Measurements from ENCODE around the gene ZFP36. TPM values are rescaled to one million over a fixed set of nuclear protein-coding genes. Genes with fewer than 3 reads are reported as not detected.
"Not testable (repeated sequence)": the region's sequence is repeated elsewhere in the genome, so short reads cannot be mapped to it uniquely, and the experiment has no call there.

ZFP36 gene
- total RNA-seq, 1 donor from 2014 or later: 4.0 TPM

- Mint-ChIP-seq H3K36me3 (ENCODE audit: low read depth) (peaks cover 13% of the 10 kb centered on the region), H3K4me1 (no peaks in the 10 kb centered on the region), H3K9me3 (no peaks in the 10 kb centered on the region), H3K4me3 (no peak overlapping the region), H3K27ac (ENCODE audit: unreplicated experiment) (no peak overlapping the region), H3K27me3 (ENCODE audit: low read depth) (no peaks in the 10 kb centered on the region)
- no peak for TF ChIP-seq CTCF (conservative IDR thresholded peaks at IDR 0.05)
- DNase-seq (ENCODE audit: low read depth, low spot score): no peak
Measured at GRCh38 chr19:39375929-39376328, 30.7 kb upstream of the ZFP36 start.

DNA sequence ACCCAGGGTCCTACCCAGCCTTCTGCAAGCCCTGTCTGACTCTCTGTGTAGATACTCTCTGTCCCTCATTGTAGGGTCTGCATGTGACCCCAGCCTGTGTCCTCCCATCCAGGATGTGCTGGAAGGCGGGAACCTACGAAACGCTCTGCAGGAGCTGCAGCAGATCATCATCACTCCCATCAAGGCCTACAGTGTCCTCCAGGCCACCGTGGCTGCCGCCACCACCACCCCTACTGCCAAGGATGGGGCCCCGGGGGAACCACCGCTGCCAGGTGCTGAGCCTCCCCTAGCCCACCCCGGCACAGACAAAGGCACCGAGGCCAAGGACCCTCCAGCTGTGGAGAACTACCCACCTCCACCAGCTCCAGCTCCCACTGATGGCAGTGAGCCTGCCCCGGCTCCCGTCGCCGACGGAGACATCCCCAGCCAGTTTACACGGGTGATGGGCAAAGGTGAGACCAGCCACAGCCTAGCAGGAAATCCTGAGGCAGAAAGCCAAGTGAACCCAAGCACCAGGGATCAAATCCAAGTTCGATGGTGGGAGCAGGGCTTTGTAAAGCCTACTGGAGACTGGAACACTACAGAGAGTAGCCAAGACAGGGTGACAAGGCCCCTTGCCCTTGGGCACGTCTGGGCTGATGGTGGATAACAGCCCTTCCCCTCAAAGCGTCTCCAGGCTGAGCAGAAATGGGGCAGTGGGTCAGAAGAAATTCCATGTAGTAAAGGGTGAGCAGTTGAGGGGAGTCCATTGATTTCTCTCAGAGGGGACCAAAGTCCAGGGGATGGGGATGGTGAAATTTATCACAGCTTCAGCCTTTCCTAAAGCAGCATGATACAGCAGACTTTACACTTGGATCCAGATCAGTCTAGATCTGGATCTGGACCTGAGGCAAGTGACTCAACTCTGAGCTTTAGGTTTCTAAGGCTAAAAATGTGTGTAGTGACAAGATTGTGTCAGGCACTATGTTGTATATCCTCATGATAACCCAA lies 29.0 kb upstream of the ZFP36 start:
- Mint-ChIP-seq H3K36me3 (ENCODE audit: low read depth) (peaks cover 14% of the 10 kb centered on the region), H3K4me3 (no peak overlapping the region), H3K9me3 (no peaks in the 10 kb centered on the region), H3K27me3 (ENCODE audit: low read depth) (no peaks in the 10 kb centered on the region), H3K4me1 (no peaks in the 10 kb centered on the region), H3K27ac (ENCODE audit: unreplicated experiment) (no peak overlapping the region)
- TF ChIP-seq CTCF (conservative IDR thresholded peaks at IDR 0.05): no peak
- no peak for DNase-seq (ENCODE audit: low read depth, low spot score)

DNA sequence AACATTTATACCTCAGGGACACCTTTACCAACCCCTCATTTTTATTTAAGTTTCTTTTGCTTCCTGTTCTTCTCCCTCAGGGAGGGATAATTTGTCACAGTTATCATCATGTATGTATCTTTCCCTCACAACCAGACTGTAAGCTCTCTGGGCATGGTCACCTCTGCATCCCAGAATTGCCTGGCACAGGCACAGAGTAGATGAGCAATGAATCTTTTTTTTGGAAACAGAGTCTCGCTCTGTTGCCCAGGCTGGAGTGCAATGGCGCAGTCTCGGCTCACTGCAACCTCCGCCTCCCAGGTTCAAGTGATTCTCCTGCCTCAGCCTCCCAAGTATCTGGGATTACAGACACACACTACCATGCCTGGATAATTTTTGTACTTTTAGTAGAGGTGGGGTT lies 27.3 kb upstream of the ZFP36 start:
- H3K4me3 Mint-ChIP-seq; H3K27ac Mint-ChIP-seq (ENCODE audit: unreplicated experiment); DNase-seq (ENCODE audit: low read depth, low spot score); H3K27me3 Mint-ChIP-seq (ENCODE audit: low read depth); H3K9me3 Mint-ChIP-seq; H3K4me1 Mint-ChIP-seq: not testable (repeated sequence)
- peaks cover 10% of the 10 kb centered on the region for H3K36me3 Mint-ChIP-seq (ENCODE audit: low read depth)

DNA sequence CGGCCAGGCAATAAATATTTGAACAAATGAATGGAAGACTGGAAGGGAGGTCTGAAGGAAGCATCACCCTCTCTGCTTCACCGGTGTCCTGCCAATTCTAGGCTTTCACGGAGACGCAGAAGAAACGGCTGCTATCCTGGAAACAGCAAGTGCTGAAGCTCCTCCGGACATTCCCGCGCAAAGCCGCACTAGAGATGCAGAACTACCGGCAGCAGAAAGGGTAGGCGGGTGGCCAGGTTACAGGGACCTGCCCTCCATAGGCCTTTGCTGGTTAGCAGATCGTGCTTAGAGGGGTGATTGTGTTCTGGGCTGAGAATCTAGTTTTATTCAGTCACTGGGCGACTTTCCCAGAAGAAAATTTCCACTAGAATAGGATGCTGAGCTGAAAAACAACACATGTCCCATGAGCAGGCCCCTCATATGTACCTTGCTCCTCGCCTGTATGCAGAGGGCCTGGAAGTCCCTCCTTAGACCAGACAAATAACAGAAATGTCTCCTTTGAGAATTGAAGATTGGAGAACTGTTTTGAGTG lies 26.7 kb upstream of the ZFP36 start:
- no peak for TF ChIP-seq CTCF (conservative IDR thresholded peaks at IDR 0.05)
- no peaks in the 10 kb centered on the region for H3K27me3 Mint-ChIP-seq (ENCODE audit: low read depth)
- H3K9me3 Mint-ChIP-seq: no peaks in the 10 kb centered on the region
- H3K4me1 Mint-ChIP-seq: no peaks in the 10 kb centered on the region
- H3K27ac Mint-ChIP-seq (ENCODE audit: unreplicated experiment): no peak overlapping the region
- peaks cover 10% of the 10 kb centered on the region for H3K36me3 Mint-ChIP-seq (ENCODE audit: low read depth)
- no peak overlapping the region for H3K4me3 Mint-ChIP-seq
- DNase-seq (ENCODE audit: low read depth, low spot score): no peak

GRCh38 chr19:39380521-39381502 lies 25.8 kb upstream of the ZFP36 start:
- Mint-ChIP-seq H3K4me3 (no peak overlapping the region), H3K27me3 (ENCODE audit: low read depth) (no peaks in the 10 kb centered on the region), H3K27ac (ENCODE audit: unreplicated experiment) (no peak overlapping the region), H3K4me1 (no peaks in the 10 kb centered on the region), H3K36me3 (ENCODE audit: low read depth) (peaks cover 10% of the 10 kb centered on the region), H3K9me3 (no peaks in the 10 kb centered on the region)
- no peak for DNase-seq (ENCODE audit: low read depth, low spot score)
- TF ChIP-seq CTCF (conservative IDR thresholded peaks at IDR 0.05): no peak

All from neural crest cell (in vitro differentiated cells).